SJCRH30 (cell line): ENCODE data around the gene SLC27A5. TPM values are rescaled to one million over a fixed set of nuclear protein-coding genes. Genes with fewer than 3 reads are reported as not detected.

ENCODE experiments used
- DNase-seq, 2 experiments: peaks; one replicate each; pipeline ENCODE4 v3.0.0-alpha.2; 2015 to 2020
- H3K27ac ChIP-seq: fragments of 250-450 bp; sonication (Bioruptor Pico); 2 replicates; pipeline ENCODE4 v1.5.1; 2020; ENCODE audit warnings: mild to moderate bottlenecking, moderate library complexity
- H3K27me3 ChIP-seq: fragments of 250-450 bp; sonication (Bioruptor Pico); 2 replicates; pipeline ENCODE4 v1.5.1; 2020; ENCODE audit warnings: mild to moderate bottlenecking, moderate library complexity
- H3K36me3 ChIP-seq: fragments of 250-450 bp; sonication (Bioruptor Pico); 2 replicates; pipeline ENCODE4 v1.5.1; 2020; ENCODE audit warnings: mild to moderate bottlenecking, moderate library complexity
- H3K4me1 ChIP-seq: fragments of 250-450 bp; sonication (Bioruptor Pico); 2 replicates; pipeline ENCODE4 v1.5.1; 2020; ENCODE audit warnings: mild to moderate bottlenecking, moderate library complexity
- H3K4me3 ChIP-seq: fragments of 250-450 bp; sonication (Bioruptor Pico); 2 replicates; pipeline ENCODE4 v1.5.1; 2020; ENCODE audit warnings: mild to moderate bottlenecking, moderate library complexity
- H3K9me3 ChIP-seq: fragments of 250-450 bp; sonication (Bioruptor Pico); replicated peaks from 2 replicates; pipeline ENCODE4 v1.5.1; 2020; ENCODE audit warnings: mild to moderate bottlenecking, moderate library complexity
- total RNA-seq: library from RNA; depleted of rRNA; stranded (reverse); fragments of >200 nt; shearing (Covaris generic); gene quantifications from 2 replicates; pipeline ENCODE4 v1.2.3, GENCODE V29; 2014

SLC27A5 gene
- total RNA-seq, 1 experiment from 2014 or later = 1.0 TPM

DNA sequence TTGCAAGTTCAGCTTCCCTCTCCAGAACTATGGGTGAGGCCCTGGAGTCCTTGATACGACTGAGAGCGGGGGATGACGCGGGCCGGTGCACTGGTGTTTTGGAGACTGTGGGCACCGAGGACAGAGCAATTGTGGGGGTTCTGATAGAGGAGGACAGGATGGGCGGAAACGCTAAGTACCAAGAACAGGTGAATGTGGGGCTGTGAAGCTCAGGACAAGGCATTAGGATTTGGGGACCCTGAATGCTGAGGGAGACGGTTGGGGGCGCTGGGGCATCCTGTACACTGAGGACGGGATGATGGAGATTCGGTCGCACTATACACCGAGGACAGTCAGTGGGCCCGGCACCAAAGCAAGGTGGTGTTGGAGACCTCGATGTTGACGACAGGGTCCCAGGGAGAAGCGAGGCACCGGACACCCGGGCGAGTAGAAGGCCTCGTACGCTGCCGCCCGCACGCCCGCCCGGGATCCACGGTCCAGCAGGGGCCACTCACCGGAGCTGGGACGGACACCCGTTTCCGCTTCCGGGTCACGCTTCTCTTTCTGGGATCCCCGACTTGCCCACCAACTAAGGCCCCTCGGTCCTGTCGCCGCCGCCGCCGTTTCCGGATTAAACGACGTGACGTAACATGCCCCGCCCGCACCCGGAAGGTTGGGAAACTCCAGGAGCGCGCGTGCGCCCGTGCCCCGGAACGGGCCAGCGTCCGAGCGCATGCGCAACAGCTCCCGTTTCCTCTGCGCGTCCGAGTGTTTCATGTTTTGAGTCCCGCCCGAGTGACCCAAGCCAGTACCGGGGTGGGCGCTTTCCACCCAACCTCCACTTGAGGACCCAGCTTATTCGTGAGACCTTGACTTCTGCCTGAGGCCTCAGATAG is 42.9 kb upstream of the SLC27A5 start, which contains the start of gene CHMP2A:
TSS of gene CHMP2A (minus strand) at position 612 of the 875 bp plus-strand sequence. CDS start 893 bp downstream, outside the sequence.
- peak; percentile 95 to 97 for DNase-seq
- Histone ChIP-seq H3K9me3 (no peaks in the 10 kb centered on the region), H3K36me3 (peaks cover 40% of the 10 kb centered on the region), H3K27ac (peak within 1 kb of the TSS; percentile 32; the same call in 1 of the 2 replicates), H3K4me3 (peak within 1 kb of the TSS; percentile 60), H3K27me3 (no peaks in the 10 kb centered on the region), H3K4me1 (peaks cover under 1% of the 10 kb centered on the region; the same call in 1 of the 2 replicates)

GRCh38 chr19:58553799-58554493 is 42.2 kb upstream of the SLC27A5 start:
- Histone ChIP-seq H3K4me1 (no peaks in the 10 kb centered on the region; the same call in 1 of the 2 replicates), H3K9me3 (no peaks in the 10 kb centered on the region), H3K4me3 (peak overlapping the region; percentile 60), H3K27me3 (no peaks in the 10 kb centered on the region), H3K27ac (peak overlapping the region; percentile 32; the same call in 1 of the 2 replicates), H3K36me3 (peaks cover 48% of the 10 kb centered on the region)
- peak in 1 of 2 experiments; percentile 26 for DNase-seq

DNA sequence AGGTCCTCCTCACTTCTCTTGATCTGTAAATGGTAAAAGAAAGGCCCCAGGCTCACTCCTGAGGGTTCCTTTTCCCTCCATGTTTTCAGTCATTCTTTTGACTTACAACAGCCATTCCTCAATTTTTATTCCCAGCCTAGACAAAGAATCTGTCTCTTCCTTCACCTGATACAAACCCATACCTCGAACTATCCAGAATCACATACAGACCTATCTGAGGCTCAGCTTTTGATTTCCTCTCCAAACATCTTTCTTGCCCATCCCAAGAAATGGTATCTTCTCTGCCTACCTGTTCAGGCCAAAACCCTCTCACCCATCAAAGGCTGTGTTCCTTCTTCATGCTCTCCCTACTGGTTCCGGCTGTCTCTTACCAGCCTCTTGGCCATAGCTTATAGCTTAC is 40.9 kb upstream of the SLC27A5 start:
- Histone ChIP-seq H3K4me3 (no peak overlapping the region), H3K36me3 (peaks cover 61% of the 10 kb centered on the region), H3K27ac (no peak overlapping the region), H3K4me1 (no peaks in the 10 kb centered on the region; the same call in 1 of the 2 replicates), H3K27me3 (no peaks in the 10 kb centered on the region), H3K9me3 (no peaks in the 10 kb centered on the region)
- no peak for DNase-seq

DNA sequence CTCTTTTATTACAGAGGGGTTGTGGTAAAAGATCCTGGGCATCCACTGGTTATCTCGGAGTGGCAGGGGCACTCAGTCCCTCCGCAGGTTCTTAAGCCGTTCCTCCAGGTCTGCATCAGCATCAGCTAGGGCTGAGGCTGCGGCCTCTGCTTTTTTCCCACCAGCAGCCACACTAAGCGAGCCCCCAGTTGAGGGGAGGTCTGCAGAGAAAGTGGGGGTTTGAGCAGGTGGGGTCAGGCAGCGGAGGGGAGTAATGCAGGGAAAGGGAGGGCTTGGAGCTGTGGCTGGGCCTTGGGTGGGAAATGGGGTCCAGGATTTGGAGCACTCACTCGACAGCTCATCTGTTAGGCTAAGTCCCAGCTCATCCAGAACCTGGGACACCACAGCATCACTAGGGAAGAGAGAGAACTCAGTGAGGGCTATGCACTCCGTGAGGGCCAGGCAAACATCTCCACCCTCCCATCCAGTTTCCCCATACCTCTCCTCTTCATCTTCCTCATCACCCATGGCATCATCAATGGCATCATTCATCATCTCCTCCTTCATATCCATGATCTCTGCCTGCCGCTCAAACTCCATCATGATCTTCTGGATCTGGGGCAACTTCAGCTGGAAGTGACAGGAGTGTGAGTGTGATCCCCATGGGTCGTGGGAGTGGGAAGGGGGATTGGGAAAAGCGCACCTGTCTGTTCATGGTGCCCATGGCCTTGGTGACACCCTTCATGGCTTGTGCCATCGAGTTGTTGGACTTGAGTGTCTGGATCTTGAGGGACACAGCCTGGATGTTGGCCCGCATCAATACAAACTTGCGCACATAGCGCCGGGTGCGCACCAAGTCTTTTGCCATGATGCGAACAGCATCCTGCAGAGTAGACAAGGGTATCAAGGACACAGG is 40.0 kb upstream of the SLC27A5 start:
- Histone ChIP-seq H3K36me3 (peaks cover 67% of the 10 kb centered on the region), H3K27me3 (no peaks in the 10 kb centered on the region), H3K4me3 (no peak overlapping the region), H3K4me1 (no peaks in the 10 kb centered on the region; the same call in 1 of the 2 replicates), H3K27ac (no peak overlapping the region), H3K9me3 (no peaks in the 10 kb centered on the region)
- DNase-seq = no peak

GRCh38 chr19:58551123-58551497 is 39.3 kb upstream of the SLC27A5 start:
- no peak for DNase-seq
- Histone ChIP-seq H3K36me3 (peaks cover 67% of the 10 kb centered on the region), H3K27me3 (no peaks in the 10 kb centered on the region), H3K27ac (no peak overlapping the region), H3K4me1 (peaks cover 5% of the 10 kb centered on the region; the same call in 1 of the 2 replicates), H3K9me3 (no peaks in the 10 kb centered on the region), H3K4me3 (no peak overlapping the region)

- H3K36me3 ChIP-seq = peaks cover 72% of the 10 kb centered on the region
- no peak overlapping the region for H3K4me3 ChIP-seq
- DNase-seq = no peak
- H3K9me3 ChIP-seq = no peaks in the 10 kb centered on the region
- H3K4me1 ChIP-seq = peaks cover 7% of the 10 kb centered on the region; the same call in 1 of the 2 replicates
- H3K27me3 ChIP-seq = no peaks in the 10 kb centered on the region; the same call in 1 of the 2 replicates
- H3K27ac ChIP-seq = no peak overlapping the region
These were observed 38.8 kb upstream of the SLC27A5 start for GRCh38 chr19:58550362-58551122.

DNA sequence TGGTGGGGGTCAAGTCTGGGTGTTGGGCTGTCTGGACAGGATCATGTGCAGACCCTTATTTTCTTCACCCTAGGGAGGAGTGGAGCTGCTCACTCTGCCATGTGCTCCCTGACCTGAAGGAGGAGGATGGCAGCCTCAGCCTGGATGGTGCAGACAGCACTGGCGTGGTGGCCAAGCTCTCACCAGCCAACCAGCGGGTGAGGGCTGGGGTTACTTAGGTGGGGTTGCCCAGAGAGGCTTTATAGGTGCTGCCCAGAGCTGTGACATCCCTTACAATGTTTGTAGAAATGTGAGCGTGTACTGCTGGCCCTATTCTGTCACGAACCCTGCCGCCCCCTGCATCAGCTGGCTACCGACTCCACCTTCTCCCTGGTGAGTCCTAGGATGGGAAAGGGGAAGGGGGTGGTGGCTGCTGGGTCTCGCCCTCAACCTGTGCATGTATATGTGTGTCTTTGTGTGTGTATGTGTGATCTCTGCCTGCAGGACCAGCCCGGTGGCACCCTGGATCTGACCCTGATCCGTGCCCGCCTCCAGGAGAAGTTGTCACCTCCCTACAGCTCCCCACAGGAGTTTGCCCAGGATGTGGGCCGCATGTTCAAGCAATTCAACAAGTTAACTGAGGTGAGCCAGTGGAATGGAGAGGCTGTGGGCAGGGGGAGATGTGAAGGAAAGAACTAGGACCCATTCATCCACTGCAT is 38.0 kb upstream of the SLC27A5 start:
- Histone ChIP-seq H3K36me3 (peaks cover 79% of the 10 kb centered on the region), H3K27ac (no peak overlapping the region), H3K4me3 (no peak overlapping the region), H3K9me3 (no peaks in the 10 kb centered on the region), H3K4me1 (peaks cover 7% of the 10 kb centered on the region; the same call in 1 of the 2 replicates), H3K27me3 (no peaks in the 10 kb centered on the region; the same call in 1 of the 2 replicates)
- DNase-seq = no peak

DNA sequence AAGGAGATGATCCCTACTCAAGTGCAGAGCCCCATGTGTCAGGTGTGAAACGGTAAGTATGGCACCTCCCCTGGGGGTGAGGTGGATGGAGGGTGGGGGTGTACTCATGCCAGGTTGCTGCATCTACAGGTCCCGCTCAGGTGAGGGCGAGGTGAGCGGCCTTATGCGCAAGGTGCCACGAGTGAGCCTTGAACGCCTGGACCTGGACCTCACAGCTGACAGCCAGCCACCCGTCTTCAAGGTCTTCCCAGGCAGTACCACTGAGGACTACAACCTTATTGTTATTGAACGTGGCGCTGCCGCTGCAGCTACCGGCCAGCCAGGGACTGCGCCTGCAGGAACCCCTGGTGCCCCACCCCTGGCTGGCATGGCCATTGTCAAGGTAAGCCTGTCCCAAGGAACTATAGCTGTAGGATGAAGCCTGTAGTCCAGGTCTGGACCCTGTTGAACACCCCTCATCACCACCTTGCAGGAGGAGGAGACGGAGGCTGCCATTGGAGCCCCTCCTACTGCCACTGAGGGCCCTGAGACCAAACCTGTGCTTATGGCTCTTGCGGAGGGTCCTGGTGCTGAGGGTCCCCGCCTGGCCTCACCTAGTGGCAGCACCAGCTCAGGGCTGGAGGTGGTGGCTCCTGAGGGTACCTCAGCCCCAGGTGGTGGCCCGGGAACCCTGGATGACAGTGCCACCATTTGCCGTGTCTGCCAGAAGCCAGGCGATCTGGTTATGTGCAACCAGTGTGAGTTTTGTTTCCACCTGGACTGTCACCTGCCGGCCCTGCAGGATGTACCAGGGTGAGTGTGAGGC is 37.3 kb upstream of the SLC27A5 start:
- peaks cover 7% of the 10 kb centered on the region; the same call in 1 of the 2 replicates for H3K4me1 ChIP-seq
- H3K27me3 ChIP-seq = no peaks in the 10 kb centered on the region; the same call in 1 of the 2 replicates
- no peaks in the 10 kb centered on the region for H3K9me3 ChIP-seq
- peaks cover 79% of the 10 kb centered on the region for H3K36me3 ChIP-seq
- H3K27ac ChIP-seq = no peak overlapping the region
- DNase-seq = no peak
- H3K4me3 ChIP-seq = no peak overlapping the region

GRCh38 chr19:58547323-58548312 is 35.8 kb upstream of the SLC27A5 start:
- Histone ChIP-seq H3K27ac (no peak overlapping the region), H3K36me3 (peaks cover 76% of the 10 kb centered on the region), H3K9me3 (no peaks in the 10 kb centered on the region), H3K4me3 (no peak overlapping the region), H3K4me1 (peaks cover 7% of the 10 kb centered on the region; the same call in 1 of the 2 replicates), H3K27me3 (no peaks in the 10 kb centered on the region; the same call in 1 of the 2 replicates)
- no peak for DNase-seq

- Histone ChIP-seq H3K27me3 (no peaks in the 10 kb centered on the region; the same call in 1 of the 2 replicates), H3K36me3 (peaks cover 62% of the 10 kb centered on the region), H3K4me1 (peaks cover 7% of the 10 kb centered on the region; the same call in 1 of the 2 replicates), H3K4me3 (peak overlapping the region; percentile 99), H3K9me3 (no peaks in the 10 kb centered on the region), H3K27ac (no peak overlapping the region)
- DNase-seq = no peak
These were observed 34.3 kb upstream of the SLC27A5 start for GRCh38 chr19:58546019-58546530.

- no peaks in the 10 kb centered on the region; the same call in 1 of the 2 replicates for H3K27me3 ChIP-seq
- peaks cover 7% of the 10 kb centered on the region; the same call in 1 of the 2 replicates for H3K4me1 ChIP-seq
- no peak for DNase-seq
- H3K36me3 ChIP-seq = peaks cover 56% of the 10 kb centered on the region
- no peaks in the 10 kb centered on the region for H3K9me3 ChIP-seq
- H3K27ac ChIP-seq = no peak overlapping the region; the same call in 1 of the 2 replicates
- H3K4me3 ChIP-seq = peak overlapping the region; percentile 99
These were observed 33.7 kb upstream of the SLC27A5 start for GRCh38 chr19:58545286-58546018.
